ENCODE results near the gene GPRIN1.

GPRIN1 gene

GRCh38 chr5:176642675-176643490, 32.9 kb upstream of the GPRIN1 start:
- no peak for DNase-seq

GRCh38 chr5:176640616-176641015, 30.7 kb upstream of the GPRIN1 start:
- no peak for DNase-seq

- DNase-seq: no peak
These were observed 30.0 kb upstream of the GPRIN1 start for GRCh38 chr5:176639981-176640380.

- DNase-seq: no peak
These were observed 29.3 kb upstream of the GPRIN1 start for GRCh38 chr5:176639208-176639607.

GRCh38 chr5:176638437-176638836, 28.5 kb upstream of the GPRIN1 start:
- DNase-seq: no peak

- DNase-seq: no peak
These were observed 27.6 kb upstream of the GPRIN1 start for GRCh38 chr5:176637556-176637955.

- DNase-seq: no peak
These were observed 26.5 kb upstream of the GPRIN1 start for GRCh38 chr5:176636426-176636825.

GRCh38 chr5:176633598-176633997, 23.6 kb upstream of the GPRIN1 start:
- no peak for DNase-seq

GRCh38 chr5:176632745-176633144, 22.8 kb upstream of the GPRIN1 start:
- DNase-seq: no peak

- DNase-seq: no peak
These were observed 21.6 kb upstream of the GPRIN1 start for GRCh38 chr5:176631383-176632200.

- DNase-seq: no peak
These were observed 20.8 kb upstream of the GPRIN1 start for GRCh38 chr5:176630681-176631222.

- peak; percentile 81 for DNase-seq
These were observed 20.1 kb upstream of the GPRIN1 start, which contains the start of the genes EIF4E1B and SNCB for GRCh38 chr5:176629853-176630680. Gene EIF4E1B, plus strand, starts transcription at chr5:176630675. Its CDS starts 12,113 bp downstream, at chr5:176642788. Gene SNCB, minus strand, starts transcription at chr5:176630534. Its CDS starts 880 bp downstream, at chr5:176629654.

- DNase-seq: no peak
These were observed 19.4 kb upstream of the GPRIN1 start for GRCh38 chr5:176629317-176629852.

- no peak for DNase-seq
These were observed 18.7 kb upstream of the GPRIN1 start for GRCh38 chr5:176628406-176629228.

GRCh38 chr5:176627582-176627981, 17.6 kb upstream of the GPRIN1 start:
- no peak for DNase-seq

- no peak for DNase-seq
These were observed 16.9 kb upstream of the GPRIN1 start for GRCh38 chr5:176626876-176627236.

GRCh38 chr5:176625966-176626875, 16.3 kb upstream of the GPRIN1 start:
- no peak for DNase-seq

GRCh38 chr5:176625512-176625911, 15.6 kb upstream of the GPRIN1 start:
- DNase-seq: no peak

GRCh38 chr5:176624938-176625337, 15.0 kb upstream of the GPRIN1 start:
- DNase-seq: no peak

- no peak for DNase-seq
These were observed 14.2 kb upstream of the GPRIN1 start for GRCh38 chr5:176624142-176624541.
